UCSD-AML1 (cell line): ENCODE data around the gene PSMD1.

Experiments
- DNase-seq: peaks from one replicate; lab custom pipeline; 2025; ENCODE audit not compliant: unreplicated experiment; lab: John Stamatoyannopoulos, UW

The PSMD1 gene

DNA sequence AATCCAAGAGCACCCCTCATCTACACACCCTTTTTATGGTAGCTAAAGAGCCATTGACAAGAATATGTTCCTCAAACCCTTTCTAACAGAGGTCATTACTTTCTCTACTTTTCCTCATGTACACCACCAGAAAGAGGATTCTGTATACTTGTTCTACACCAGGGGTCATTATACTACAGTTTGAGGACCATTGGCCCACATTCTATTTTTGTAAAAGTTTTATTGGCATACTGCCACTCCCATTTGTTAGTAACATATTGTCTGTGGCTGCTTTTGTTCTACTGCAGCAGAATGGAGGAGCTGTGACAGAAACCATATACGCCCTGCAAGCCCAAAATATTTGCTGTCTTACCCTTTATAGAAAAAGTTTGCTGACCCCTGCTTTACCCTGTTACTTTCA is 53.9 kb downstream of the PSMD1 start:
- no peak for DNase-seq

GRCh38 chr2:231111987-231112386 is 55.3 kb downstream of the PSMD1 start:
- DNase-seq: no peak

GRCh38 chr2:231113489-231113888 is 56.8 kb downstream of the PSMD1 start:
- no peak for DNase-seq

DNA sequence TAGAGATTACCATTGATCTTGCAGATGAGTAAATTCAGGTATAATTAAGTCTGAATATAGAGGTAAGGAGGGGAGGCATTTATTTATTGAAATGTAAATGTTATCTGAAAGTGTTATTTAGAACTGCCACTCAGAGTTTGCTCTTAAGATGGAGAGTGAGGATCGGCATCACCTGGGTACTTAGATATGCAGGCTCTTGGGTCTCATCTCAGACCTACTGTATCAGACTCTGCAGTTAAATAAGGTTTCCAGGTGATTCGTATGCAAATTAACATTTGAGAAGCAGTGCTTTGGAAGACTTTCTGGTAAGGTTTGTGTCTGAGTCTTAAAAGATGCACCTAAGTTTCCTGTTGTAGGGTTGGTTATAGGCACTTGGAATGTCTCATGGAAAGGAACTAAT is 59.0 kb downstream of the PSMD1 start:
- no peak for DNase-seq

- DNase-seq: no peak
Observed at GRCh38 chr2:231117148-231117547, 60.5 kb downstream of the PSMD1 start.

GRCh38 chr2:231117922-231118613 is 61.4 kb downstream of the PSMD1 start:
- DNase-seq: no peak

- DNase-seq: no peak
Observed at GRCh38 chr2:231118614-231118942, 61.9 kb downstream of the PSMD1 start.

DNA sequence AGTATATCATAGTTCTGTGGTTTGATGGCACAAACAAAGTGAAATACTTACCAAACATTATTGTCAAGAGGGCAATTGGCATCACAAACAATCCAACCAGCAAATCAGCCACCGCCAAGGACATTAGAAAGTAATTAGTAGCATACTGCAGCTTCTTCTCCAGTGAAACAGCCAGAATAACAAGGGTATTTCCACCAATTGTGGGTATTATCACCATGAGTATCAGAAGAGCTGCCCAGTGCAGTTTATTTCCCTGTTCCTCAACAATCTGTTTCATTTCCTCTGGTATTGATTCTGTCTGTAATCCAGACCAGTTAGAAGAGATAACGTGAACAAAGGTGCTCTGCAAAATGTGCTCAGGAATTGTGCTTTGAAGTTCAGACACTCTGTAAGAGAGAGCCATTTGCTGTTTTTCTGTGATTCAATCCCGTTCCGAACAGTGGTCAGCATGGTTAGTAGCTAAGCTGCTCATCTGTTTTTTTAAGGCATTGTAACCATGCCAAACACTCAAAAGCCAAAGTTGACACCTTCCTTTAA is 66.8 kb downstream of the PSMD1 start:
- DNase-seq: no peak

GRCh38 chr2:231124838-231125568 is 68.3 kb downstream of the PSMD1 start, which contains the start of gene HTR2B:
Gene HTR2B, minus strand, starts transcription at chr2:231125042. Its CDS starts 1,278 bp downstream, at chr2:231123764.
- no peak for DNase-seq

DNA sequence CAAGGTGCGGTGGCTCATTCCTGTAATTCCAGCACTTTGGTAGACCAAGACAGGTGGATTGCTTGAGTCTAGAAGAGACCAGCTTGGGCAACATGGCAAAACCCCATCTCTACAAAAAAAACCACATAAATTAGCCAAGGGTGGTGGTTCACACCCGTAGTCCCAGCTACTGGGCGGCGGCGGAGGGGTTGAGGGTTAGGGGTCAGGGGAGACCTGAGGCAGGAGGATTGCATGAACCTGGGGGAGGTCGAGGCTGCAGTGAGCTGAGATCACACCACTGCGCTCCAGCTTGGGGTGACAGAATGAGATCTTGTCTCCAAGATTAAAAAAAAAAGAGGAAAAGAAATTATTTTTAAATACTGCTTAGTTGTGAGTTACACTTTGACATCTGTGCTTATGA is 69.5 kb downstream of the PSMD1 start:
- no peak for DNase-seq

GRCh38 chr2:231127480-231127879 is 70.8 kb downstream of the PSMD1 start:
- no peak for DNase-seq

DNA sequence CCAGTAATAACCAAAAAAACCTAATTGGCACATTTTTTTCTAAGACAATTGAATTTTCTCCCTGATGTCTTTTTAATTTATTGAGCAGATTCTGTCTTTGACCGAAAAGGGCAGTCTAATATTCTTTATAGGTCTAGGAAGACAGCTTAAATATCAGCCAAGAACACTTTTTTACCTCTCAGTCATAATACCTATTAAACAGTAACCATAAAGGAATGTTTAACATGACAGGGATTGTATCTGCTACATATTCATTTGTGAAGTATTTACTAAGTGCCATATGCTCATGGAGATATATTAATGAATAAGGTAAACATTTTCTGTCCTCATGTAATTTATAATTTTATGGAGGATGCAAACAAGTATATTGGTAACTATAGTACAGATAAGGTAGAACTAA is 71.3 kb downstream of the PSMD1 start:
- no peak for DNase-seq

GRCh38 chr2:231128541-231128940 is 71.9 kb downstream of the PSMD1 start:
- DNase-seq: no peak

DNA sequence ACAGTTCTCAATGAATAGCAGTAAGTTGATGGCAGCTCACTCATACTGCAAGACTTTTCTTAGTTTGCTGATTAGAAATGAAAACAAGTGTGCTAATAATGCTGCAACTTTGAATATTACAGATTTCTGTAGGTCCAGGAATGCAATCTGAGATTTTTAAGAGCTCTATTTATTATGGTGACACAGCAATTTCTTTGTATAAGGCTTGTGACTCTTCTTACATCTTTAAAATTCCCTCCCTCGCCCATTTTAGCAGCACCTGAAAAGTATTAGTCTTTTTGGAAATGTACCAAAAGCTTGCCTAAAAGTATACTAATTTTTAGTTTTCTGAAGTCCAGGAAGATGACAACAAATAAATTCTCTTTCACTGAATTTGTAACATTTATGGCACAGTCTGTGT is 72.5 kb downstream of the PSMD1 start:
- no peak for DNase-seq

- DNase-seq: no peak
Observed at GRCh38 chr2:231130336-231131056, 73.8 kb downstream of the PSMD1 start.

DNA sequence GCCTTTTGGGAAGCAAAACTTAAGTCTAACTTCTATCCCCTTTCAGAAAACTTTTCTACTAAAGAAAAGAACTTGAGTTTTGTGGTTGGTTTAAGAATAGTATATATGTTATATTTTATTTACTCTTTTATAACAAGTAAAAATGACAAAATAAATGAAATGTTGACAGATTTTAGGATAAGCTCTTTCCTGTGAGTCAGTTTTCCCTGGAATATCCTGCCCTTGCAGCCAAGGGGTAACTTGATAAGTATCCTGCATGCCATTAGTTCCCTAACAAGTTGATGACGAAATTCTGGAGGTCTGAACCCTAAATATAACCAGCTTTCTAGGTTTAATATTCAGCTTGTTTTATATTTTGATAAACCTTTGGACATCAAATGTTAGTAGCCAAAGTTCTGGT is 75.5 kb downstream of the PSMD1 start:
- DNase-seq: no peak

- DNase-seq: no peak
Observed at GRCh38 chr2:231133365-231134099, 76.9 kb downstream of the PSMD1 start.

DNA sequence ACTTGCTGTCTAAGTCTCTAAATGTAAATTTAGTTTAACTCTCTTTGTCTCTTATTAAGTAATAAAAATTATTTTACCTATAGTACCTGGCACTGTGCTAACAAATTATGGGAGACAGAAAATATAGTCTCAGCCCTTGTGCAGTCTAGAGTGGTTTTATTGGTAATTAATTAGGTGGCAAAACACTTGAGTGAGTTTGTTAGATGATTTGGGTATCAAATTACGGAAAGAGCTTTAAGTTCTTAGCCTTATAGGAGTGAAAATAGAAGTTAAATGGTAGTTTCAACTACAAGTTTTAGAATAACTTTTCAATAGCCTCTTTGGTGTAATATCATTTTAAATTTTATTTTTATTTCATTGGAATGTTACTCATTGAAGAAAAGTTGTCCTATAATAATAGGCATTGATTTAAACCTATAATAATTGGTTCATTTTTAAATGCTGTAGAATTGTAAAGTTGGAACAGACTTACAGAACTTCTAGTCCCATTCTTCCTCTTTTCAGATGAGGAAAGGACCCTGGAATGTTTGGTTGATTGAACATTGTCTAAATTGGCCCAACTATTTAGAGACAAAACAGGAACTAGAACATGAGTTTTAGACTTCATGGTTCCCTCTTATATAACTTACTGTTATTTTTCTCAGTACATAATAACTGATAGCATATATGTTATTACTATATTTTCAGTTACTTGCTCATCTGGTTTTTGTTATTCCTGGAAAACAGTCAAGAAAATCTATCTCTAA is 78.4 kb downstream of the PSMD1 start:
- DNase-seq: no peak

- no peak for DNase-seq
Observed at GRCh38 chr2:231138699-231139098, 82.0 kb downstream of the PSMD1 start.

GRCh38 chr2:231139796-231140195 is 83.1 kb downstream of the PSMD1 start:
- no peak for DNase-seq
